Aorta (tissue), 5 donors: ENCODE data around the gene FAM120AOS. TPM values are rescaled to one million over a fixed set of nuclear protein-coding genes. Genes with fewer than 3 reads are reported as not detected.

Source experiments
- ATAC-seq: fragments of 200-7000 bp; cut with Tn5 transposase; one replicate; pipeline ENCODE4 v1.9.1; 2022; ENCODE audit warnings: moderate library complexity; ENCODE audit not compliant: low FRiP score
- DNase-seq, 2 donors: peaks; one replicate each; pipeline ENCODE4 v3.0.0-alpha.2; 2020
- H3K27ac ChIP-seq, 2 donors: one replicate each; pipeline ENCODE4 v1.5.1; 2013; ENCODE audit warnings: low read length in 2 of 2, mild to moderate bottlenecking in 2 of 2, moderate library complexity in 2 of 2, control low read depth in 1 of 2, inconsistent platforms in 1 of 2, low read depth in 1 of 2
- H3K27me3 ChIP-seq, 2 donors: one replicate each; pipeline ENCODE4 v1.6.1; 2013; ENCODE audit warnings: control low read depth in 1 of 2, low read length in 1 of 2, mild to moderate bottlenecking in 1 of 2, moderate library complexity in 1 of 2; ENCODE audit not compliant: insufficient read depth in 2 of 2, control insufficient read depth in 1 of 2
- H3K36me3 ChIP-seq, 2 donors: one replicate each; pipeline ENCODE4 v1.6.1; 2013; ENCODE audit warnings: control low read depth in 1 of 2, low read length in 1 of 2, mild to moderate bottlenecking in 1 of 2; ENCODE audit not compliant: insufficient read depth in 2 of 2, control insufficient read depth in 1 of 2
- H3K4me1 ChIP-seq, 2 donors: one replicate each; pipeline ENCODE4 v1.6.1; 2013; ENCODE audit warnings: low read length in 2 of 2, control low read depth in 1 of 2, mild to moderate bottlenecking in 1 of 2, moderate library complexity in 1 of 2; ENCODE audit not compliant: insufficient read depth in 2 of 2, control insufficient read depth in 1 of 2
- H3K4me3 ChIP-seq, 2 donors: one replicate each; pipeline ENCODE4 v1.5.1; 2013; ENCODE audit warnings: low read length in 2 of 2, control low read depth in 1 of 2, mild to moderate bottlenecking in 1 of 2
- H3K9me3 ChIP-seq: one replicate; pipeline ENCODE4 v1.6.1; 2013; ENCODE audit warnings: mild to moderate bottlenecking, low read length; ENCODE audit not compliant: control insufficient read depth
- WGBS, 2 donors: extraction: QIAGEN DNeasy Blood & Tissue Kit; methylation state at CpG; one replicate each; pipeline ENCODE4 v1.1.7; 2013; 5-methylcytosine and 5-hydroxymethylcytosine counted together
- intact Hi-C, 2 donors: fragments of 100-400 bp; cut with DNase I; formaldehyde crosslinking; loops; one replicate each; pipeline versions ENCODE4 v1.14.2 to v1.15.0; 2022
- polyA plus RNA-seq, 2 donors: library from polyadenylated mRNA; stranded (reverse); fragments of 200-250 nt; gene quantifications; one replicate each; pipeline ENCODE4 v1.2.3, GENCODE V29; 2013
- total RNA-seq, 2 donors: library from RNA; stranded (reverse); fragmentation: NEBNext Ultra II Directional; extraction: Animal tissue kit (Norgen Biotek cat#: 25700); gene quantifications; one replicate each; pipeline ENCODE4 v1.2.1, GENCODE V29; 2021
- donor health status: healthy with polysubstance abuse.
- donor health status: Bipolar disorder and iron deficiency.
- donor health status: DM: no; HTN: no; CAD: no.
- donor health status: DM: no; HTN: no; CAD: no.
- donor health status: DM: yes; HTN: yes; CAD: no.

FAM120AOS gene
- total and polyA plus RNA-seq, 4 donors, result 38.3 to 57.2 (median 40.7) TPM

- DNase-seq (no peak), ATAC-seq (no peak)
- Histone ChIP-seq H3K9me3 (no peaks in the 10 kb centered on the region), H3K27me3 (no peaks in the 10 kb centered on the region), H3K27ac (no peak overlapping the region), H3K4me3 (no peak overlapping the region), H3K4me1 (peaks cover 0 to 7% of the 10 kb centered on the region in 2 donors), H3K36me3 (no peaks in the 10 kb centered on the region)
- intact Hi-C loops, result no loop called here
- WGBS, 2 donors, result 83 to 95% methylated on average over 5 of the region's 5 CpGs
Observed at GRCh38 chr9:93473411-93473810, 20.0 kb upstream of the FAM120AOS start.

- Histone ChIP-seq H3K4me1 (peaks cover 0 to 7% of the 10 kb centered on the region in 2 donors), H3K4me3 (no peak overlapping the region), H3K36me3 (no peaks in the 10 kb centered on the region), H3K27me3 (no peaks in the 10 kb centered on the region), H3K9me3 (no peaks in the 10 kb centered on the region), H3K27ac (no peak overlapping the region)
- intact Hi-C loops, result no loop called here
- ATAC-seq (no peak), DNase-seq (no peak)
- 67 to 68% methylated on average over 6 of the region's 6 CpGs for WGBS, 2 donors
Observed at GRCh38 chr9:93471124-93471523, 17.7 kb upstream of the FAM120AOS start.

GRCh38 chr9:93470391-93470790 is 17.0 kb upstream of the FAM120AOS start:
- no peak overlapping the region for H3K27ac ChIP-seq
- no peaks in the 10 kb centered on the region for H3K27me3 ChIP-seq
- ATAC-seq (no peak), DNase-seq (no peak)
- no peak overlapping the region for H3K4me3 ChIP-seq
- no peaks in the 10 kb centered on the region for H3K36me3 ChIP-seq
- WGBS, 2 donors, result 90 to 92% methylated on average over 5 of the region's 5 CpGs
- intact Hi-C loops, result no loop called here
- H3K9me3 ChIP-seq, result no peaks in the 10 kb centered on the region
- peaks cover 0 to 7% of the 10 kb centered on the region in 2 donors for H3K4me1 ChIP-seq

GRCh38 chr9:93468763-93469456 is 15.5 kb upstream of the FAM120AOS start:
- Histone ChIP-seq H3K4me1 (peaks cover 0 to 7% of the 10 kb centered on the region in 2 donors), H3K36me3 (no peaks in the 10 kb centered on the region), H3K4me3 (no peak overlapping the region), H3K27me3 (no peaks in the 10 kb centered on the region), H3K27ac (no peak overlapping the region), H3K9me3 (no peaks in the 10 kb centered on the region)
- DNase-seq (no peak), ATAC-seq (peak; percentile 71)
- 23 to 26% methylated on average over 5 of the region's 5 CpGs for WGBS, 2 donors
- intact Hi-C loops, result no loop called here

- H3K36me3 ChIP-seq, result no peaks in the 10 kb centered on the region
- no peak overlapping the region for H3K27ac ChIP-seq
- peaks cover 0 to 7% of the 10 kb centered on the region in 2 donors for H3K4me1 ChIP-seq
- H3K27me3 ChIP-seq, result no peaks in the 10 kb centered on the region
- no peak overlapping the region for H3K4me3 ChIP-seq
- ATAC-seq (no peak), DNase-seq (no peak)
- intact Hi-C loops, result no loop called here
- WGBS, 2 donors, result 93 to 94% methylated on average over 3 of the region's 3 CpGs
- H3K9me3 ChIP-seq, result no peaks in the 10 kb centered on the region
Observed at GRCh38 chr9:93467462-93467861, 14.1 kb upstream of the FAM120AOS start.

- no peaks in the 10 kb centered on the region for H3K9me3 ChIP-seq
- H3K27ac ChIP-seq, result no peak overlapping the region
- ATAC-seq (no peak), DNase-seq (no peak)
- WGBS, 2 donors, result 66% methylated on average over 3 of the region's 3 CpGs
- no peaks in the 10 kb centered on the region for H3K27me3 ChIP-seq
- H3K4me1 ChIP-seq, result peaks cover 0 to 6% of the 10 kb centered on the region in 2 donors
- intact Hi-C loops, result no loop called here
- H3K36me3 ChIP-seq, result no peaks in the 10 kb centered on the region
- H3K4me3 ChIP-seq, result no peak overlapping the region
Observed at GRCh38 chr9:93467062-93467416, 13.7 kb upstream of the FAM120AOS start.

- Histone ChIP-seq H3K27ac (no peak overlapping the region), H3K4me1 (peaks cover 0 to 6% of the 10 kb centered on the region in 2 donors), H3K4me3 (no peak overlapping the region), H3K36me3 (no peaks in the 10 kb centered on the region), H3K9me3 (no peaks in the 10 kb centered on the region), H3K27me3 (no peaks in the 10 kb centered on the region)
- ATAC-seq (no peak), DNase-seq (no peak)
- intact Hi-C loops, result no loop called here
- 61 to 71% methylated on average over 7 of the region's 7 CpGs for WGBS, 2 donors
Observed at GRCh38 chr9:93466416-93467061, 13.2 kb upstream of the FAM120AOS start.

- 94 to 98% methylated on average over 6 of the region's 6 CpGs for WGBS, 2 donors
- intact Hi-C loops, result no loop called here
- H3K4me3 ChIP-seq, result no peak overlapping the region
- DNase-seq (no peak), ATAC-seq (no peak)
- H3K27me3 ChIP-seq, result no peaks in the 10 kb centered on the region
- no peaks in the 10 kb centered on the region for H3K9me3 ChIP-seq
- H3K27ac ChIP-seq, result no peak overlapping the region
- H3K4me1 ChIP-seq, result peaks cover 0 to 7% of the 10 kb centered on the region in 2 donors
- H3K36me3 ChIP-seq, result no peaks in the 10 kb centered on the region
Observed at GRCh38 chr9:93465855-93466254, 12.5 kb upstream of the FAM120AOS start.

GRCh38 chr9:93464876-93465275 is 11.5 kb upstream of the FAM120AOS start:
- H3K36me3 ChIP-seq, result no peaks in the 10 kb centered on the region
- DNase-seq (no peak), ATAC-seq (no peak)
- intact Hi-C loops, result no loop called here
- no peak overlapping the region for H3K27ac ChIP-seq
- H3K4me1 ChIP-seq, result peaks cover 0 to 9% of the 10 kb centered on the region in 2 donors
- 65% methylated on average over 2 of the region's 2 CpGs for WGBS, 2 donors
- H3K27me3 ChIP-seq, result no peaks in the 10 kb centered on the region
- no peaks in the 10 kb centered on the region for H3K9me3 ChIP-seq
- no peak overlapping the region for H3K4me3 ChIP-seq
